OCI-LY3 (cell line): ENCODE results near the gene ARHGEF10L.

Experiments
- CTCF ChIP-seq: fragments of 200-600, 300-600 bp; sonication (generic); IDR thresholded peaks from 2 replicates; pipeline ENCODE4 v1.5.1; 2014; ENCODE audit warnings: antibody characterized with exemption, low read length, low read depth
- EZH2phosphoT487 ChIP-seq: fragments of 200-600 bp; shearing (Covaris generic); IDR thresholded peaks from 2 replicates; pipeline ENCODE4 v1.6.1; 2018; ENCODE audit warnings: antibody characterized with exemption, mixed run types, low read depth

- TF ChIP-seq CTCF (no peak), EZH2phosphoT487 (no peak)
Measured at GRCh38 chr1:17617787-17618557, 78.5 kb downstream of the ARHGEF10L start.
